ENCODE measurements around the gene VENTX.

Gene VENTX

DNA sequence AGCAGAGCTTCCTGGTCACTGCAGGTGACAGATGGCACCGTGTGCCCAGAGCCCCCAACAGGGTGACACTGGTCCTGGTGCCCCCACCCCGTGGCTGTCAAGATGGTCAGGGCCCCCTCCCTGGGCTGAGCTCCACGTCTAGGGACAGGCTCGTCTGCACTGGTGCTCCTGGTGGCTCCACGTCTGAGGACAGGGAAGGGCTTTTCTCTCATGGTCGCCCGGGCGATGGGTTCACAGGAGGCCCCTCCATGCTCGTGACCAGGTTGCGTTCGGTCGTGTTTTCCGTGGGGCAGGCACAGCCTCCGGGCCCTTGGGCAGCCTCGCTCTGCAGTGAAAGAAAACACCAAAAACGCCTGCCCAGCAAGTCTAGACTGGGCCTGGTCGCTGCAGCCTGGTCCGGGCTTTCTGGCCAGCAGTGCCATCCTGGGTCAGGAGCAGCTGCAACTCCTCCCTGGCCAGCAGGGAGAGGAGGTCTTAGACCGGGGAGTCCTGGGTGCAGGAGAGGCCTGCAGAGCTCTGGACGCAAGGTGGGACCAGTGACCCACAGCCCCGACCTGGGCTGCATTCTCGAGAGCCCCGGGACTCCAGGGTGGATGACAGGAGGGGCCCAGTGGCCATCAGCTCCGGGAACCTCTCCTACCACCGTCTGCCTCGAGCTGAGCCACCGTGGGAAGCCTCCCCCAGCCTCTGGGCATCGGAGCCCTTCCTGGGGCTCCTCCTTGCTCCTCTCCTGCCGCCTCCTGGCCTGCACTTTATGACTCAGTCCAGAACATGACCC lies 35.5 kb upstream of the VENTX start:
- TF ChIP-seq, protein P1, sequence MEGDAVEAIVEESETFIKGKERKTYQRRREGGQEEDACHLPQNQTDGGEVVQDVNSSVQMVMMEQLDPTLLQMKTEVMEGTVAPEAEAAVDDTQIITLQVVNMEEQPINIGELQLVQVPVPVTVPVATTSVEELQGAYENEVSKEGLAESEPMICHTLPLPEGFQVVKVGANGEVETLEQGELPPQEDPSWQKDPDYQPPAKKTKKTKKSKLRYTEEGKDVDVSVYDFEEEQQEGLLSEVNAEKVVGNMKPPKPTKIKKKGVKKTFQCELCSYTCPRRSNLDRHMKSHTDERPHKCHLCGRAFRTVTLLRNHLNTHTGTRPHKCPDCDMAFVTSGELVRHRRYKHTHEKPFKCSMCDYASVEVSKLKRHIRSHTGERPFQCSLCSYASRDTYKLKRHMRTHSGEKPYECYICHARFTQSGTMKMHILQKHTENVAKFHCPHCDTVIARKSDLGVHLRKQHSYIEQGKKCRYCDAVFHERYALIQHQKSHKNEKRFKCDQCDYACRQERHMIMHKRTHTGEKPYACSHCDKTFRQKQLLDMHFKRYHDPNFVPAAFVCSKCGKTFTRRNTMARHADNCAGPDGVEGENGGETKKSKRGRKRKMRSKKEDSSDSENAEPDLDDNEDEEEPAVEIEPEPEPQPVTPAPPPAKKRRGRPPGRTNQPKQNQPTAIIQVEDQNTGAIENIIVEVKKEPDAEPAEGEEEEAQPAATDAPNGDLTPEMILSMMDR (IDR thresholded peaks at IDR 0.05; ENCODE audit: insufficient read depth, low read length, missing control alignments) = no peak
- ChIA-PET POLR2A (no interaction called here), CTCF (no interaction called here)
- H3K4me3 ChIP-seq (ENCODE audit: low read depth, low read length) = no peak overlapping the region
- DNase-seq (ENCODE audit: low read depth, low spot score) = no peak

DNA sequence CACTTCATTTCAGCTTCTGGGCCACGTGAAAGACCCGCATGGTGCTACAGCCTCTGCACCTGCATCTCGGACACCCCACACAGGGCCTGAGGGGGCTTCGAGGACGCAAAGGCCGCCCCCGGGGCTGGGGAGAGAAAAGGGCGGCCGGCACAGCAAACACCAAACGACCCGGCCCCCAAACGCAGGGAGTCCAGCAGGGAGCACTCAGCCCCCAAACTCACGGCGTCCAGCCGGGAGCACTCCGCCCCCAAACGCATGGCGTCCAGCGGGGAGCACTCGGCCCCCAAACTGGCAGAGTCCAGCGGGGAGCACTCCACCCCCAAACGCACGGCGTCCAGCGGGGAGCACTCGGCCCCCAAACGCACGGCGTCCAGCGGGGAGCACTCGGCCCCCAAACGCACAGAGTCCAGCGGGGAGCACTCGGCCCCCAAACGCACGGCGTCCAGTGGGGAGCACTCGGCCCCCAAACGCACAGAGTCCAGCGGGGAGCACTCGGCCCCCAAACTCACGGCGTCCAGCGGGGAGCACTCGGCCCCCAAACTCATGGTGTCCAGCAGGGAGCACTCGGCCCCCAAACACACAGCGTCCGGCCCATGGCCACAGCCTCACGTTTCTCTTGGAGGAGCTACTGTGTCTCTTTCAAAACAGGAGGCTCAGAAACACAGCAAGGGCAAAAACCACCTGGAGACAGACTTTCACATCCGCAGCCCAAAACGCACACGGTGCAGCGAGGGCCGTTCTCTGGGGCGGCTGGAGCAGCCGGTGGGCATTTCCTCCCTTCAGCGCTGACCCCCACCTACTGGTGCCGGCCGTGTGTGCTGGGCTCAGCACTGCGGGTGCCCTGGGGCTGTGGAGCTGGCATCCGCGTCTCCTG lies 34.6 kb upstream of the VENTX start:
- DNase-seq (ENCODE audit: low read depth, low spot score) = no peak
- ChIA-PET POLR2A (no interaction called here), CTCF (no interaction called here)
- TF ChIP-seq, protein P1 (IDR thresholded peaks at IDR 0.05; ENCODE audit: insufficient read depth, low read length, missing control alignments) = no peak
- no peak overlapping the region for H3K4me3 ChIP-seq (ENCODE audit: low read depth, low read length)

DNA sequence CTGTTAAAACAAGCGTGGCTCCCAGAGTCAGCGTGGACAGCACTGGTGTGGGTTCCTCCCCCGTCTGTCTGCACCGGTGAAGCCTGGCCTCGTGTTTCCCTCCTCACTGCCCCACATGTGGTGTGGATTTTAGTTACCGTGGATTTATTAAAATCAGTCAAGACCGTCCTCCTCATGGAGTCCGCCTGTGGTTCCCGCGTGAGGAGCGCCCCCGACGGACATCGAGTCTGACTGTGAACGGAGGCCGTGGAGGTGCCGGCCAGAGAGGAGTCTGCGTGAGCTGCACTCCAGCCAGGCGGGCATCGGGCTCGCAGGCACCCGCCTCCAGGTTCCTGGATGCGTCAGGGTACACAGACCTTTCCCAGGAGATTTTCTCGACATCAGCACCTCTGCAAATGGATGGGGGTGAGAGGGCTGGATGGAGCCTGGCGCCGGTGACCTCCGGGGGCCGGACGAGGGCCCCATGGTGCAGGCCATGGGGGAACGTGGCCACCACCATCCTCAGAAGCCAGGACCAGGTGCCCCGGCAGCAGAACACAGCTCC lies 33.9 kb upstream of the VENTX start:
- TF ChIP-seq, protein P1 (IDR thresholded peaks at IDR 0.05; ENCODE audit: insufficient read depth, low read length, missing control alignments) = no peak
- ChIA-PET POLR2A (no interaction called here), CTCF (no interaction called here)
- no peak for DNase-seq (ENCODE audit: low read depth, low spot score)
- no peak overlapping the region for H3K4me3 ChIP-seq (ENCODE audit: low read depth, low read length)

DNA sequence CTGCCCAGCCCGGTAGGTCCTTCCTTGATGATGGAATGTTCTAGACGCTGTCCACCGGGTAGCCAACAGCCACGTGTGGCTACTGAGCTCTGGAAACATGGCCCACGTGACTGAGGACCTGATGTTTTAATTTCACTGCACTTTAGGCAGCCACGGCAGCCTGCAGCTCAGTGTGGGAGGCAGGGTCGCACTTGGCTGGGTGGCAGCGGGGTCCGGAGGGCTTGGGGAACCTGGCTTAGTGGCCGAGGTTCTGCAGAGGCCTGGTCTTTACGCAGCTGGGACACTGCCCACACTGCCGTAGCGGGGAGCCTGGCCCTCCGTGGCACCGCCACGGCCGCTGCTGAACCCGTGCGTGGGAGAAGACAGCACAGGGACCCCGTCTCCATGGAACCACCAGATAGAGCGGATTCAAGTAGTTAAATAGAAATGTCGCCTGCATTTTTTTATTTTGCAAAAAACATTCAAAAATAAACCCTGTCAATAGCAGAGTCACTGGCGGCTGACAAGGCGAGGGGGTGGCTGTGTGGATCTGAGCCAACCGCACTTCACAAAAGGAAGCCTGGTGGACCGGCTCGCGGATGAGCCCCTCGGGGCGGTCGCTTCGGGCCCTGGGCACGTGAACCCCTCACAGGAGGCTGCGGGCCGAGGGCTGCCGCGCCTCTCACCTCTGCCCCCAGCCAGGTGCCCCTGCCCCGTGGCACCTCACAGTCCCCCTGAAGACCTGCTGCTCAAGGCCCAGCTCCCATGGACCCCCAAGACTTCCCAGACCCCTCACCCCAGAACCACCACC lies 33.2 kb upstream of the VENTX start:
- DNase-seq (ENCODE audit: low read depth, low spot score) = no peak
- ChIA-PET CTCF (no interaction called here), POLR2A (no interaction called here)
- TF ChIP-seq, protein P1 (IDR thresholded peaks at IDR 0.05; ENCODE audit: insufficient read depth, low read length, missing control alignments) = no peak
- no peak overlapping the region for H3K4me3 ChIP-seq (ENCODE audit: low read depth, low read length)

DNA sequence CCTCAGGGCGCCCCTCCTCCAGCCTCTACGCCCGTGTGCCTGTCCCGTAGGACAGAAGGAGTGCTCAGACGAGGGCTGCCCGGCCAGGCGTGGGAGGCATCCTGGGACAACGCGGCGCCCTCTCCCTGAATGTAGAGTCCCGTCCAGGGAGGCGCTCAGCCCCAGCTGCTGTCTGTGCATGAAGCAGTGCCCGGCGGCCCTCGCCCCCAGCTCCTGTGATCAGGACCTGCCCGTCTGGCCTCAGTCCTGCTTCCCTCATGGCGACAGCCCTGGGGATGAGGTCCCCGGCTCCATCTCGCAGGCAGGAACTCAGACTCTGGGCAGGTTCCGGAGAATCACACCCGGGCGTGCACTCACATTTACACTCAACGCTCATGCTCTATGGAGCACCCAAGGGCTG lies 32.5 kb upstream of the VENTX start:
- no peak overlapping the region for H3K4me3 ChIP-seq (ENCODE audit: low read depth, low read length)
- POLR2A ChIA-PET = no interaction called here
- CTCF ChIA-PET = no interaction called here
- TF ChIP-seq, protein P1 (IDR thresholded peaks at IDR 0.05; ENCODE audit: insufficient read depth, low read length, missing control alignments) = no peak
- DNase-seq (ENCODE audit: low read depth, low spot score) = no peak
